Upper lobe of left lung (tissue), 6 donors: ENCODE measurements around the gene IQCN. TPM values are rescaled to one million over a fixed set of nuclear protein-coding genes. Genes with fewer than 3 reads are reported as not detected.
A peak's percentile ranks its signal among the peaks of the same experiment; 100 is the strongest.

Source experiments
- ATAC-seq, 2 donors: fragments of 200-7000 bp; cut with Tn5 transposase; one replicate each; pipeline ENCODE4 v1.9.1; 2022; ENCODE audit warnings: mild to moderate bottlenecking in 2 of 2, moderate library complexity in 2 of 2; ENCODE audit not compliant: low FRiP score in 2 of 2
- DNase-seq, 2 donors: peaks; one replicate each; pipeline ENCODE4 v3.0.0-alpha.2; 2019 to 2020
- H3K27ac ChIP-seq, 4 donors: fragments of 200-600 bp; sonication (generic); one replicate each; pipeline ENCODE4 v1.5.1; 2016 to 2019
- H3K27me3 ChIP-seq, 4 donors: fragments of 200-600 bp; sonication (generic); one replicate each; pipeline ENCODE4 v1.5.1; 2017 to 2019
- H3K36me3 ChIP-seq, 4 donors: fragments of 200-600 bp; sonication (generic); one replicate each; pipeline ENCODE4 v1.5.1; 2016 to 2019
- H3K4me1 ChIP-seq, 4 donors: fragments of 200-600 bp; sonication (generic); one replicate each; pipeline ENCODE4 v1.5.1; 2018 to 2019
- H3K4me3 ChIP-seq, 4 donors: fragments of 200-600 bp; sonication (generic); one replicate each; pipeline ENCODE4 v1.5.1; 2017 to 2019; ENCODE audit warnings: mild to moderate bottlenecking in 2 of 4, moderate library complexity in 1 of 4
- H3K9me3 ChIP-seq, 4 donors: fragments of 200-600 bp; sonication (generic); one replicate each; pipeline ENCODE4 v1.5.1; 2018 to 2019
- EP300 ChIP-seq, 4 donors: sonication (generic); formaldehyde crosslinking; IDR thresholded peaks; one replicate each; pipeline ENCODE4 v1.5.1; 2017; ENCODE audit warnings: antibody characterized with exemption in 4 of 4, control low read depth in 2 of 4
- POLR2A ChIP-seq, 4 donors: fragments of 450-650 bp; IDR thresholded peaks; one replicate each; pipeline ENCODE4 v1.5.1; 2016 to 2017; ENCODE audit warnings: antibody characterized with exemption in 4 of 4, mild to moderate bottlenecking in 2 of 4
- POLR2AphosphoS5 ChIP-seq, 2 donors: sonication (generic); formaldehyde crosslinking; IDR thresholded peaks; one replicate each; pipeline ENCODE4 v1.5.1; 2017; ENCODE audit warnings: antibody characterized with exemption in 2 of 2
- WGBS, 2 donors: methylation state at CpG; one replicate each; pipeline ENCODE4 v1.1.5; 2017 to 2018; 5-methylcytosine and 5-hydroxymethylcytosine counted together
- total RNA-seq, 6 donors: library from RNA; depleted of rRNA in 4 of 6; stranded (reverse); fragments of >200 nt in 4 of 6; gene quantifications; one replicate each; pipeline versions ENCODE4 v1.1.0 to v1.2.1, GENCODE V29; 2016 to 2021
- TF ChIP-seq, protein P1 (sequence below), 6 experiments: fragments of 450-650 bp in 4 of 6; fragments of 200-600 bp in 2 of 6; sonication (generic) in 2 of 6; IDR thresholded peaks; one replicate each; pipeline ENCODE4 v1.5.1; 2016 to 2019; ENCODE audit warnings: antibody characterized with exemption in 6 of 6
- donor health status: DM: no; HTN: no; CAD: no; lungs with moderate emphysema.
- donor health status: DM: no; HTN: yes; CAD: no; lungs with severe emphysema.

Gene IQCN
- total RNA-seq, 6 donors from 2014 or later, result 6.3 to 58.7 (median 11.7) TPM

- peaks cover 0 to 38% (median 27%) of the 10 kb centered on the region in 4 donors for H3K36me3 ChIP-seq
- 56 to 65% methylated on average over 14 of the region's 14 CpGs for WGBS, 2 donors
- peak overlapping the region; percentile 57 to 98 (median 94) for H3K27ac ChIP-seq
These were observed 32.6 kb upstream of the IQCN start for GRCh38 chr19:18306888-18307260.

GRCh38 chr19:18306209-18306887 is 32.1 kb upstream of the IQCN start:
- TF ChIP-seq POLR2AphosphoS5 (IDR thresholded peaks at IDR 0.05) (no peak), EP300 (IDR thresholded peaks at IDR 0.05) (no peak), POLR2A (IDR thresholded peaks at IDR 0.05) (no peak)
- TF ChIP-seq, protein P1, sequence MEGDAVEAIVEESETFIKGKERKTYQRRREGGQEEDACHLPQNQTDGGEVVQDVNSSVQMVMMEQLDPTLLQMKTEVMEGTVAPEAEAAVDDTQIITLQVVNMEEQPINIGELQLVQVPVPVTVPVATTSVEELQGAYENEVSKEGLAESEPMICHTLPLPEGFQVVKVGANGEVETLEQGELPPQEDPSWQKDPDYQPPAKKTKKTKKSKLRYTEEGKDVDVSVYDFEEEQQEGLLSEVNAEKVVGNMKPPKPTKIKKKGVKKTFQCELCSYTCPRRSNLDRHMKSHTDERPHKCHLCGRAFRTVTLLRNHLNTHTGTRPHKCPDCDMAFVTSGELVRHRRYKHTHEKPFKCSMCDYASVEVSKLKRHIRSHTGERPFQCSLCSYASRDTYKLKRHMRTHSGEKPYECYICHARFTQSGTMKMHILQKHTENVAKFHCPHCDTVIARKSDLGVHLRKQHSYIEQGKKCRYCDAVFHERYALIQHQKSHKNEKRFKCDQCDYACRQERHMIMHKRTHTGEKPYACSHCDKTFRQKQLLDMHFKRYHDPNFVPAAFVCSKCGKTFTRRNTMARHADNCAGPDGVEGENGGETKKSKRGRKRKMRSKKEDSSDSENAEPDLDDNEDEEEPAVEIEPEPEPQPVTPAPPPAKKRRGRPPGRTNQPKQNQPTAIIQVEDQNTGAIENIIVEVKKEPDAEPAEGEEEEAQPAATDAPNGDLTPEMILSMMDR (IDR thresholded peaks at IDR 0.05), result no peak
- ATAC-seq, result no peak
- 74 to 84% methylated on average over 26 of the region's 26 CpGs for WGBS, 2 donors
- Histone ChIP-seq H3K27me3 (no peaks in the 10 kb centered on the region), H3K36me3 (peaks cover 0 to 33% (median 23%) of the 10 kb centered on the region in 4 donors), H3K9me3 (no peaks in the 10 kb centered on the region), H3K27ac (peak overlapping the region; percentile 57 to 98 (median 94)), H3K4me3 (no peak overlapping the region), H3K4me1 (peaks cover 39 to 70% (median 56%) of the 10 kb centered on the region in 4 donors)
- DNase-seq, result no peak

More at GRCh38 chr19:18306888-18307260, 32.6 kb upstream of the IQCN start:
- ATAC-seq (no peak), DNase-seq (no peak)
- Histone ChIP-seq H3K27me3 (no peaks in the 10 kb centered on the region), H3K9me3 (no peaks in the 10 kb centered on the region), H3K4me3 (no peak overlapping the region), H3K4me1 (peaks cover 36 to 65% (median 50%) of the 10 kb centered on the region in 4 donors)
- TF ChIP-seq POLR2AphosphoS5 (IDR thresholded peaks at IDR 0.05) (no peak), POLR2A (IDR thresholded peaks at IDR 0.05) (no peak), EP300 (IDR thresholded peaks at IDR 0.05) (no peak)
- TF ChIP-seq, protein P1 (IDR thresholded peaks at IDR 0.05), result no peak

DNA sequence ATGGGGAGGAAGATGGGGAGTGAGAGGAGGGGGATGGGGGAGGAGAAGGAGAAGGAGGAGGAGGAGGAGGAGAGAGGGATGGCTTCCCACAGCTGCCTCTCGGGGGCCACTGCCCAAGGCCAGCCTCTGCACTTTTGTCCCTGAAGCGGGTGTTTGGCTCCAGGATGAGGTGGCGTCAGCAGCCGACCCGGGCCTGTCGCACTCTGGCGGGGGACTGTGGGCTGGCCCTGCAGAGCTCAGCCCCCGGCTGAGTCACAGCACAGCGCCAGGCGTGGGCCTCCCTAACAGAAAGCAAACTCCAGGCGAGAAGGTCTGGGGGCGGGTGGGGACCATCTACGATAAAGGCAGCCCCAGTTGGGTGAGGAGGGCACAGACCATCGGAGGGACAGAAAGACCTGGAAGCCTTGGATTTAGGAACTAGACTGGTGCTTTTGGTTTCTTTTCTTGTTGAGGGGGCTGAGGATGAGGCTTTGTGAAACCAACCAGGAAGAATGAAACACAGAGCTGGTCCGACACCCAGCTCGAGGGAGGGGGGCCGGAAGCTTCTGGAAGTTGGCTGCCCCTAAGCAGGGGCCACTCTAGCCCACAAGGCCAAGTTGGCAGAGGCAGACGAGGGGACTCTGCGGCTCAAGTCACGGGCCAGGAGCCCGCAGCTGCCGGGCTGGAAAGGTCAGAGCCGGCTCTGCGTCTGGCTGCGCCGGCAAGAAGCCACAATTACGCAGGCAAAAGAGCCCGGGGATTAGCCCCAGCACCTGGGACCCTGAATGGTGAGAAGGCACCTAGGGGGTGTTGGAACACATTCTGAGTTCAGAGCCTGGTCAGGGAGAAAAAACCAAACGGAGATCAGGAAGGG is 30.4 kb upstream of the IQCN start:
- Histone ChIP-seq H3K4me3 (peak overlapping the region; percentile 21 to 49 (median 34)), H3K27ac (peak overlapping the region; percentile 93 to 98 (median 96)), H3K9me3 (no peaks in the 10 kb centered on the region), H3K27me3 (no peaks in the 10 kb centered on the region), H3K36me3 (peaks cover 0 to 24% (median 15%) of the 10 kb centered on the region in 4 donors), H3K4me1 (peaks cover 47 to 79% (median 67%) of the 10 kb centered on the region in 4 donors)
- 5 to 7% methylated on average over 18 to 20 of the region's 29 CpGs for WGBS, 2 donors
- peak in 3 of 4 donors; percentile 48 to 87 (median 66) for TF ChIP-seq POLR2A (IDR thresholded peaks at IDR 0.05)
- TF ChIP-seq EP300 (IDR thresholded peaks at IDR 0.05), result peak in 1 of 4 donors; percentile 10
- TF ChIP-seq, protein P1 (IDR thresholded peaks at IDR 0.05), result peak in 1 of 6 experiments; percentile 10
- peak; percentile 83 to 86 for TF ChIP-seq POLR2AphosphoS5 (IDR thresholded peaks at IDR 0.05)
- ATAC-seq, result peak; percentile 86 to 92
- DNase-seq, result peak; percentile 87 to 92

- H3K4me3 ChIP-seq, result peak overlapping the region in 3 of 4 donors; percentile 21 to 49 (median 47)
- ATAC-seq (no peak), DNase-seq (no peak)
- H3K36me3 ChIP-seq, result peaks cover 0 to 19% (median 10%) of the 10 kb centered on the region in 4 donors
- WGBS, 2 donors, result 8 to 23% methylated on average over 2 of the region's 2 CpGs
- peak overlapping the region; percentile 93 to 98 (median 96) for H3K27ac ChIP-seq
- H3K9me3 ChIP-seq, result no peaks in the 10 kb centered on the region
- TF ChIP-seq, protein P1 (IDR thresholded peaks at IDR 0.05), result no peak
- TF ChIP-seq EP300 (IDR thresholded peaks at IDR 0.05) (no peak), POLR2AphosphoS5 (IDR thresholded peaks at IDR 0.05) (no peak), POLR2A (IDR thresholded peaks at IDR 0.05) (no peak)
- peaks cover 47 to 79% (median 67%) of the 10 kb centered on the region in 4 donors for H3K4me1 ChIP-seq
- H3K27me3 ChIP-seq, result no peaks in the 10 kb centered on the region
These were observed 29.9 kb upstream of the IQCN start for GRCh38 chr19:18304208-18304457.
